ENCODE measurements around the gene JOSD2. TPM values are rescaled to one million over a fixed set of nuclear protein-coding genes. Genes with fewer than 3 reads are reported as not detected.

Gene JOSD2
- total RNA-seq, 1 experiment from 2014 or later, result 5.4 TPM

DNA sequence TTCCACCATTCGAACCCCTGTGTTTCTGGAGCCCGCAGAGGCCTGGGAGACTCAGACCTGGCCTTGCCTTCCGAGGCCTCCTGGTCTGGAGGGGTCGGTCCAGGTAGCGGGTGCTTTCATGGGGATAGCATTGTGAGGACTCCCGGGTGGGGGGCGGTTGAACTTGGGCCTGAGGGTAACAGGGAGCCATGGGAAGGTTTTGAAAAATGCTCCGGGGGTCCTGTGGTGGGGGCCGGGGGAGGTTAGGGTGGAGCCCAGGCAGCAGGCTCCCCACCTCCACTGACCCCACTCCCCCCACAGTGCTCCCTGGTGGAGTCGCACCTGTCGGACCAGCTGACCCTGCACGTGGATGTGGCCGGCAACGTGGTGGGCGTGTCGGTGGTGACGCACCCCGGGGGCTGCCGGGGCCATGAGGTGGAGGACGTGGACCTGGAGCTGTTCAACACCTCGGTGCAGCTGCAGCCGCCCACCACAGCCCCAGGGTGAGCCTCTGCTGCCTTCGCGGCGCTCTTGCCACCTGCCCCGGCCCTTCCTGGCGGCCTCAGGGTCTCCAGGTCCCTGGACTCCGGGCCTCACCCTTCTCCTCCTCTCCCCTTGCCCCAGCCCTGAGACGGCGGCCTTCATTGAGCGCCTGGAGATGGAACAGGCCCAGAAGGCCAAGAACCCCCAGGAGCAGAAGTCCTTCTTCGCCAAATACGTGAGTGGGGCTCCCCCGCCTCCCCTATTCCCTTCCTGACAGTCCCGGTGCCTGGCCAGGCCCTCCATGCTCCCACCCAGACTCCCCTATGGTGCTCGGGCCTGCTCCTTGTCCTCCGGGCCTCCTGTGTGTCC is 30.5 kb downstream of the JOSD2 start:
- Histone ChIP-seq H3K79me2 (ENCODE audit: insufficient read depth, low read length) (peaks cover 5% of the 10 kb centered on the region; the same call in 1 of the 2 replicates), H3K4me1 (ENCODE audit: insufficient read depth, low read length) (peaks cover 4% of the 10 kb centered on the region; the same call in 1 of the 2 replicates), H2AK5ac (ENCODE audit: insufficient read length, low read length) (no peak overlapping the region), H2AFZ (ENCODE audit: low read length) (no peak overlapping the region), H3K9me3 (ENCODE audit: control insufficient read depth, low read depth, low read length) (peaks cover 7% of the 10 kb centered on the region), H3K23ac (ENCODE audit: insufficient read length, low read depth, low read length) (no peak overlapping the region), H2BK20ac (ENCODE audit: low read depth, low read length, poor library complexity, severe bottlenecking) (no peak overlapping the region), H4K5ac (ENCODE audit: insufficient read length, low read depth, low read length) (no peak overlapping the region), H2BK5ac (ENCODE audit: insufficient read length, low read length) (no peak overlapping the region), H3K79me1 (ENCODE audit: insufficient read depth, low read depth, low read length, poor library complexity, severe bottlenecking) (peaks cover 9% of the 10 kb centered on the region), H4K20me1 (ENCODE audit: control insufficient read depth, insufficient read depth, insufficient read length) (no peaks in the 10 kb centered on the region), H3K27me3 (ENCODE audit: insufficient read depth, low read length) (no peaks in the 10 kb centered on the region), H3K4ac (ENCODE audit: low read depth, low read length) (no peak overlapping the region), H3K18ac (ENCODE audit: insufficient read length, low read depth, low read length) (no peak overlapping the region), H3K9ac (ENCODE audit: extremely low read depth, insufficient read length, low read length) (no peak overlapping the region), H3T11ph (ENCODE audit: low read length) (no peak overlapping the region), H3K4me2 (ENCODE audit: insufficient read depth, insufficient read length, low read length) (no peak overlapping the region), H2BK15ac (ENCODE audit: low read depth, low read length) (no peak overlapping the region), H4K91ac (ENCODE audit: insufficient read length, low read depth, low read length) (no peak overlapping the region), H2BK12ac (ENCODE audit: insufficient read length, low read depth, low read length) (no peak overlapping the region), H2BK120ac (ENCODE audit: low read depth, low read length, poor library complexity, severe bottlenecking) (no peak overlapping the region), H3K56ac (ENCODE audit: insufficient read length, low read depth, low read length) (no peak overlapping the region), H3K14ac (ENCODE audit: insufficient read depth, low read length) (no peak overlapping the region), H4K8ac (replicated peaks; ENCODE audit: insufficient read length, low read depth, low read length) (no peak overlapping the region), H3K27ac (ENCODE audit: insufficient read length, low read depth, low read length) (no peak overlapping the region), H3K23me2 (ENCODE audit: insufficient read length, low read depth, low read length, poor library complexity, severe bottlenecking) (no peaks in the 10 kb centered on the region)
- TF ChIP-seq CTCF (conservative IDR thresholded peaks at IDR 0.05), result no peak
- H3K36me3 Mint-ChIP-seq (ENCODE audit: insufficient read depth in 1 of 3, low read depth in 3 of 3), result peaks cover 52 to 66% (median 64%) of the 10 kb centered on the region in 3 experiments
- peaks cover 20 to 32% of the 10 kb centered on the region in 2 experiments for H3K9me3 Mint-ChIP-seq
- WGBS (ENCODE audit: extremely low coverage, insufficient read length, low lambda C conversion rate), result no CpG with 5 or more reads among the region's 37 CpGs
- no peak overlapping the region for H3K27ac Mint-ChIP-seq
- H3K4me1 Mint-ChIP-seq, result peaks cover 8 to 18% of the 10 kb centered on the region in 2 experiments
- no peak for DNase-seq
- peaks cover 9% of the 10 kb centered on the region for H3K27me3 Mint-ChIP-seq (ENCODE audit: low read depth)
- H3K4me3 Mint-ChIP-seq, result no peak overlapping the region

Data from H9 (cell line).